Activated CD4-positive, alpha-beta T cell treated with anti-CD3 and anti-CD28 coated beads, Interleukin-2, amount 10 ng/mL, durations not matched to agents 24 days and 14 days (primary cell): ENCODE measurements around the gene ATXN3L. TPM values are rescaled to one million over a fixed set of nuclear protein-coding genes. Genes with fewer than 3 reads are reported as not detected.

Source experiments
- DNase-seq: peaks from one replicate; pipeline ENCODE4 v3.0.0; 2022
- H3K27ac Mint-ChIP-seq: one replicate; pipeline ENCODE4 v1.8.0; 2022; ENCODE audit warnings: mild to moderate bottlenecking, mixed read lengths
- H3K27me3 Mint-ChIP-seq: one replicate; pipeline ENCODE4 v1.8.0; 2022; ENCODE audit warnings: mixed read lengths
- H3K36me3 Mint-ChIP-seq: one replicate; pipeline ENCODE4 v1.8.0; 2022; ENCODE audit warnings: low read depth, mild to moderate bottlenecking, mixed read lengths
- H3K4me1 Mint-ChIP-seq: one replicate; pipeline ENCODE4 v1.8.0; 2021; ENCODE audit warnings: mixed read lengths
- H3K4me3 Mint-ChIP-seq: one replicate; pipeline ENCODE4 v1.8.0; 2022; ENCODE audit warnings: mild to moderate bottlenecking, moderate library complexity, mixed read lengths
- H3K9me3 Mint-ChIP-seq: one replicate; pipeline ENCODE4 v1.8.0; 2021; ENCODE audit warnings: mixed read lengths
- intact Hi-C: fragments of 100-400 bp; cut with micrococcal nuclease; formaldehyde crosslinking; loops from one replicate; pipeline ENCODE4 v1.15.1; 2023
- total RNA-seq: library from RNA; stranded (reverse); gene quantifications from 2 replicates; pipeline ENCODE4 v1.2.3, GENCODE V29; 2022

ATXN3L gene
- total RNA-seq, 1 donor from 2014 or later = not detected

GRCh38 chrX:13271511-13271910 is 48.3 kb downstream of the ATXN3L start:
- H3K27me3 Mint-ChIP-seq = no peaks in the 10 kb centered on the region
- no peak overlapping the region for H3K4me3 Mint-ChIP-seq
- intact Hi-C loops = no loop called here
- no peaks in the 10 kb centered on the region for H3K4me1 Mint-ChIP-seq
- peaks cover 2% of the 10 kb centered on the region for H3K36me3 Mint-ChIP-seq
- no peak for DNase-seq
- H3K9me3 Mint-ChIP-seq = peaks cover 3% of the 10 kb centered on the region
- no peak overlapping the region for H3K27ac Mint-ChIP-seq

GRCh38 chrX:13270360-13270759 is 49.5 kb downstream of the ATXN3L start:
- intact Hi-C loops = no loop called here
- Mint-ChIP-seq H3K27ac (no peak overlapping the region), H3K36me3 (no peaks in the 10 kb centered on the region), H3K27me3 (no peaks in the 10 kb centered on the region), H3K9me3 (no peaks in the 10 kb centered on the region), H3K4me3 (no peak overlapping the region), H3K4me1 (no peaks in the 10 kb centered on the region)
- DNase-seq = no peak

DNA sequence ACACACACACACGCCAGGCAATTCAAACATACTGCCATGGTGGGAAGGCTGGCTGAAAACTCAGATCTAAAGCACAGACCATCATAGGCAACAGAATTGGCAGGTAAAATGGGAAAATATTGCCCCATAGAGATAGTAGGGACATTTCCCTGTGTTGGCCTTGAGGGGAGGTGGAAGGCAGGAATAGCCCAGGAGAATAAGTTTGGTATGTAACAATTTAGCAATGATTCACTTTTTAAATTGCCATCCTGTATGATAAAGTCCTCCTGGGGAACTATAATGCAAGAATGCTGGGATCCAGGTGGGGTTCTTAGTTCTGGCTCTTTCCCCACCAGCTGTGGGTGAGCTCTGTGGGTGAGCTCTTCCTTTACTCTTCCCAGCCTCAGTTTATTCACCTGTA is 51.0 kb downstream of the ATXN3L start:
- Mint-ChIP-seq H3K4me1 (peaks cover 5% of the 10 kb centered on the region), H3K9me3 (no peaks in the 10 kb centered on the region), H3K27ac (no peak overlapping the region), H3K4me3 (no peak overlapping the region), H3K27me3 (no peaks in the 10 kb centered on the region), H3K36me3 (no peaks in the 10 kb centered on the region)
- intact Hi-C loops = no loop called here
- no peak for DNase-seq

Other genes starting within 250 kb of the ATXN3L start
- 1.7 and 2.2 TPM in 2 replicates for gene EGFL6, start 249.5 kb upstream of the ATXN3L start, total RNA-seq